ENCODE data around the gene UVRAG. TPM values are rescaled to one million over a fixed set of nuclear protein-coding genes. Genes with fewer than 3 reads are reported as not detected.
A peak's percentile ranks its signal among the peaks of the same experiment; 100 is the strongest.

UVRAG gene
- total and polyA plus RNA-seq, 4 donors, result 4.4 to 15.1 (median 10.0) TPM

GRCh38 chr11:76151556-76152085 is 336.6 kb downstream of the UVRAG start:
- Histone ChIP-seq H3K27ac (ENCODE audit: low read depth in 1 of 2, low read length in 2 of 2) (no peak overlapping the region), H3K27me3 (ENCODE audit: control insufficient read depth in 4 of 4, insufficient read depth in 4 of 4, low read length in 3 of 4) (no peaks in the 10 kb centered on the region), H3K4me3 (ENCODE audit: low read depth in 1 of 3, low read length in 3 of 3) (no peak overlapping the region), H3K9me3 (ENCODE audit: control insufficient read depth in 4 of 4, low read length in 3 of 4) (no peaks in the 10 kb centered on the region), H3K4me1 (ENCODE audit: control insufficient read depth in 4 of 4, insufficient read depth in 4 of 4, low read length in 3 of 4) (peaks cover 0 to 9% (median 5%) of the 10 kb centered on the region in 4 donors), H3K9ac (ENCODE audit: low read depth in 1 of 2, low read length in 2 of 2) (no peak overlapping the region), H3K36me3 (ENCODE audit: control insufficient read depth in 4 of 4, insufficient read depth in 3 of 4, low read depth in 1 of 4, low read length in 3 of 4) (no peaks in the 10 kb centered on the region)
- DNase-seq (ENCODE audit: low spot score), result no peak
- no peak for TF ChIP-seq HNF4G (IDR thresholded peaks at IDR 0.05)
- TF ChIP-seq NR2F2 (IDR thresholded peaks at IDR 0.05), result no peak
- 77% methylated on average over 5 of the region's 5 CpGs for WGBS

GRCh38 chr11:76152086-76152681 is 337.2 kb downstream of the UVRAG start:
- Histone ChIP-seq H3K27me3 (ENCODE audit: control insufficient read depth in 4 of 4, insufficient read depth in 4 of 4, low read length in 3 of 4) (no peaks in the 10 kb centered on the region), H3K4me3 (ENCODE audit: low read depth in 1 of 3, low read length in 3 of 3) (peak overlapping the region in 1 of 3 donors; percentile 43), H3K27ac (ENCODE audit: low read depth in 1 of 2, low read length in 2 of 2) (no peak overlapping the region), H3K36me3 (ENCODE audit: control insufficient read depth in 4 of 4, insufficient read depth in 3 of 4, low read depth in 1 of 4, low read length in 3 of 4) (no peaks in the 10 kb centered on the region), H3K9me3 (ENCODE audit: control insufficient read depth in 4 of 4, low read length in 3 of 4) (no peaks in the 10 kb centered on the region), H3K4me1 (ENCODE audit: control insufficient read depth in 4 of 4, insufficient read depth in 4 of 4, low read length in 3 of 4) (peaks cover 0 to 9% (median 5%) of the 10 kb centered on the region in 4 donors), H3K9ac (ENCODE audit: low read depth in 1 of 2, low read length in 2 of 2) (peak overlapping the region in 1 of 2 donors; percentile 30)
- WGBS, result 19% methylated on average over 30 of the region's 30 CpGs
- peak; percentile 83 for DNase-seq (ENCODE audit: low spot score)
- TF ChIP-seq RXRA (IDR thresholded peaks at IDR 0.05) (no peak), NR2F2 (IDR thresholded peaks at IDR 0.05) (peak; percentile 29), ATF3 (IDR thresholded peaks at IDR 0.05) (no peak), YY1 (IDR thresholded peaks at IDR 0.05) (peak; percentile 57), CTCF (IDR thresholded peaks at IDR 0.05; ENCODE audit: low read depth, low read length, missing input control) (peak; percentile 95), EGR1 (IDR thresholded peaks at IDR 0.05; ENCODE audit: low read depth in 2 of 2) (no peak), ZBTB33 (IDR thresholded peaks at IDR 0.05) (no peak), JUND (IDR thresholded peaks at IDR 0.05) (no peak), REST (IDR thresholded peaks at IDR 0.05) (no peak), RAD21 (IDR thresholded peaks at IDR 0.05) (peak; percentile 96 to 97)
